Right renal cortex interstitium (tissue), 3 donors: ENCODE data around the gene SETD4. TPM values are rescaled to one million over a fixed set of nuclear protein-coding genes. Genes with fewer than 3 reads are reported as not detected.
"Not testable (repeated sequence)": the region's sequence is repeated elsewhere in the genome, so short reads cannot be mapped to it uniquely, and the experiment has no call there.

ENCODE experiments used
- DNase-seq, 3 donors: peaks; one replicate each; pipeline ENCODE4 v3.0.0-alpha.2; 2013; ENCODE audit warnings: low read depth in 3 of 3, low spot score in 2 of 3
- polyA plus RNA-seq, 3 donors: library from polyadenylated mRNA; unstranded; fragments of 120-200 nt; gene quantifications; one replicate each; pipeline ENCODE4 v1.2.1, GENCODE V29; 2013; ENCODE audit not compliant: insufficient read length in 3 of 3

The SETD4 gene, protein sequence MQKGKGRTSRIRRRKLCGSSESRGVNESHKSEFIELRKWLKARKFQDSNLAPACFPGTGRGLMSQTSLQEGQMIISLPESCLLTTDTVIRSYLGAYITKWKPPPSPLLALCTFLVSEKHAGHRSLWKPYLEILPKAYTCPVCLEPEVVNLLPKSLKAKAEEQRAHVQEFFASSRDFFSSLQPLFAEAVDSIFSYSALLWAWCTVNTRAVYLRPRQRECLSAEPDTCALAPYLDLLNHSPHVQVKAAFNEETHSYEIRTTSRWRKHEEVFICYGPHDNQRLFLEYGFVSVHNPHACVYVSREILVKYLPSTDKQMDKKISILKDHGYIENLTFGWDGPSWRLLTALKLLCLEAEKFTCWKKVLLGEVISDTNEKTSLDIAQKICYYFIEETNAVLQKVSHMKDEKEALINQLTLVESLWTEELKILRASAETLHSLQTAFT
- polyA plus RNA-seq = 10 to 100 TPM; 24.0 to 30.9 (median 27.8) TPM

- DNase-seq = peak; percentile 85 to 90 (median 85)
Observed at GRCh38 chr21:36060159-36060921, at the start of gene SETD4. Gene SETD4, minus strand, starts transcription at chr21:36060526. Its CDS starts 1,638 bp downstream, at chr21:36058888.

GRCh38 chr21:36109868-36110267, 49.5 kb upstream of the SETD4 start:
- no peak for DNase-seq

- no peak for DNase-seq
Observed at GRCh38 chr21:36105327-36105842, 45.1 kb upstream of the SETD4 start.

- DNase-seq = peak; percentile 40 to 74 (median 69)
Observed at GRCh38 chr21:36104317-36105300, 44.3 kb upstream of the SETD4 start.

DNA sequence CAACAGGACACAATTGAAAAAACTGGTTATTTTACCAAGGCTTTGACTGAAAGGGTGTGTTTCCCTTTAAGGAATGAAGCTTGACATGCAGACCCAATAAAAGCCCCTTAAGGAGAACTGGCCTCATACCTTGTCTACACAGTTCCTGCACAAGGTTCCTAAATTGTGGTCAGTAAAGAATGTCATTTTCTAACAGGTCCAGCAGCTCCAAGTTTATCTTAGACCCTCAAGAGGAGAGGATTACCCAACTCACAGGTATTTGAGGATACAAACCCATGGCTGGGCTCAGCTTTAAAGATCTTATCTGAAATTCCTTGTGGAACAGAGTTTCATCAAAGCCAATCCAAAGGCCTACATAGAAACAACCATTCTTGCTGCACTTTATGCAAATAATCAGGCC, 43.1 kb upstream of the SETD4 start:
- DNase-seq = no peak

GRCh38 chr21:36100971-36101641, 40.8 kb upstream of the SETD4 start:
- no peak for DNase-seq

DNA sequence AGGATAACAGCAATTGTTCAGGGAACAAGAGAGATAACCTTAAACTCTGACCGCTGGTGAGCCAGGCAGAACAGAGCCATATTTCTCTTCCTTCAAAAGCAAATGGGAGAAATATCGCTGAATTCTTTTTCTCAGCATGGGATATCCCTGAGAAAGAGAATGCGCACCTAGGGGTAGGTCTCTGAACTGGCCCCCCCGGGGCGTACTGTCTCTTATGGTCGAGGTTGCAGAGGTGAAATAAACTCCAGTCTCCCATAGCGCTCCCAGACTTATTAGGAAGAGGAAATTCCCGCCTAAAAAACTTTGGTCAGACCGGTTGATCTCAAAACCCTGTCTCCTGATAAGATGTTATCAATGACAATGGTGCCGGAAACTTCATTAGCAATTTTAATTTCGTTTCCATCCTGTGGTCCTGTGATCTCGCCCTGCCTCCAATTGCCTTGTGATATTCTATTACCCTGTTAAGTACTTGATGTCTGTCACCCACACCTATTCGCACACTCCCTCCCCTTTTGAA, 39.4 kb upstream of the SETD4 start:
- not testable (repeated sequence) for DNase-seq

- no peak for DNase-seq
Observed at GRCh38 chr21:36099000-36099399, 38.7 kb upstream of the SETD4 start.

GRCh38 chr21:36098182-36098532, 37.8 kb upstream of the SETD4 start:
- DNase-seq = no peak

DNA sequence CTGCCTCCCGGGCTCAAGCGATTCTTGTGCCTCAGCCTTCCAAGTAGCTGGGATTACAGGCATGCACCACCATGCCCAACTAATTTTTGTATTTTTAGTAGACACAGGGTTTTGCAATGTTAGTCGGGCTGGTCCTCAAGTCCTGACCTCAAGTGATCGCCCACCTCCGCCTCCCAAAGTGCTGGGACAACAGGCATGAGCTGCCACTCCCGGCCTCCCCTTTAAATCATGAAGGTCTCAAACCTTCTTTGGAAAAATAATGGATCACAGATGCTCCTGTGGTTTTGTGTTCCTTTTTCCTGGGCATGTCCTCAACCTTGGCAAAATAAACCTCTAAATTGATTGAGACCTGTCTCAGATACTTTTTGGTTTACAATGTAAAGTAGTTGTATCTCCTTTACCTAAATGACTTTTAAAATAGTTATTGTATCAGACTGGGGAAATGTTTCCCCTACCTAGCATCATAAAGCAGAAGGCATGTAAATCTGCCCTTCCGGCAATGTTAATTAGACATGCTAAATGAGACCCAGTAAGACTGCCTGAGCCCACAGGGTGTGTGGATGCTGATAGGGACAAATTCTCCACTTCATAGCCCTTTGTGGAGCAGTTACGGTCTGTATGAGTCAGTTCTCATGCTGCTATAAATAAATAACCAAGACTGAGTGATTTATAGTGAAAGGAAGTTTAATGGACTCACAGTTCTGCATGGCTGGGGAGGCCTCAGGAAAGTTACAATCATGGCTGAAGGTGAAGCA, 37.3 kb upstream of the SETD4 start:
- peak in 1 of 3 donors; percentile 54 for DNase-seq

GRCh38 chr21:36096398-36097290, 36.3 kb upstream of the SETD4 start:
- no peak for DNase-seq

- DNase-seq = no peak
Observed at GRCh38 chr21:36093512-36093911, 33.2 kb upstream of the SETD4 start.

GRCh38 chr21:36092681-36093080, 32.4 kb upstream of the SETD4 start:
- no peak for DNase-seq

DNA sequence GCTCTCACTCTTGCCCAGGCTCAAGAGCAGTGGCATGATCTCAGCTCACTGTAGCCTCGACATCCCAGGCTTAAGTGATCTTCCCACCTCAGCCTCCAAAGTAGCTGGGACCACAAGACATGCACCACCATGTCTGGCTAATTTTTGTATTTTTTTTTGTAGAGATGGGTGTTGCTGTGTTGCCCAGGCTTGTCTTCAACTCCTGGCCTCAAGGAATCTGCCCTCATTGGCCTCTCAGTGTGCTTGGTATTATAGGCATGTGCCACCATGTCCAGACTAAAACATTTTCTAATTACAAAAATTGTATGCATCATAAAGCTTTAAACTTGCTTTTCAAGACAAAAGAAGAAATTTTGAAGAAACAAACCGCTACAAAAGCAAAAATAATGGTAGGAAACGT, 29.6 kb upstream of the SETD4 start:
- no peak for DNase-seq

DNA sequence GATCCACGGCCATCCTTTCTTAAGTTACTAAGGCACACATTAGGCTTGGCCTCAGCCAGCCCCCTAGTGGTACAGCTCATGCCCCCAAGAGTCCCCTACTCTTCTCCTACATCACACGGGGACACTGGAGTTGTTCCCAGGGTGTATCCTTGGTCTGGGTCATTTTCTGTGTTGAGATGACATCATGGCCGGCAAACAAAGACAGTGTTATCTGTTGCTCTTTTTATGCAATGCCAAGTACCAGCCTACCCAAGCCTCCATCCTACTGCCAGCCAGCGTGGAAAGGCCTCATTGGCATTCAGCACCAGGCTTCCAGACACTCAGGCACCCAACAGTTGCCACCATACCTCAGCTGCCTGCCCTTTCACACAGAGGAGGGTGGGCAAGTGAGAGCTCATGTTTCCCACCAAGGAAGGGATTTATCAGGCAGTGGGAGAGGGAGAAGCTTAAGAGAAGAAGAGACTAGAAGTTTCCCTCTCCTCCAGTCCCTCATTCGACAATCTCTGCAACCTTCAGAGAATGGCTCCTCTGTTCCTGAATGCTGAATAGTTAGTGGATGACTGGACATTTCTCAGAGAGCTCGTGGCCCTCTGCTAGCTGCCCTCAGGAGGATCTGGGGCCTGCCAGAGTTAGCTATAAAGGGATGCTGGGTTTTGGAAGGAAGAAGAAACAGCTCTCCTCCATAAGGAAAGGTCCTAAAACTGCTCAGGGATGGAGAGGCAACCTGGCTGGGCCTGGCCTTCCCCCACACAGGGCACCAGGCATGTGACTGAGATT, 27.2 kb upstream of the SETD4 start:
- DNase-seq = no peak

- DNase-seq = no peak
Observed at GRCh38 chr21:36082237-36082664, 21.9 kb upstream of the SETD4 start.

DNA sequence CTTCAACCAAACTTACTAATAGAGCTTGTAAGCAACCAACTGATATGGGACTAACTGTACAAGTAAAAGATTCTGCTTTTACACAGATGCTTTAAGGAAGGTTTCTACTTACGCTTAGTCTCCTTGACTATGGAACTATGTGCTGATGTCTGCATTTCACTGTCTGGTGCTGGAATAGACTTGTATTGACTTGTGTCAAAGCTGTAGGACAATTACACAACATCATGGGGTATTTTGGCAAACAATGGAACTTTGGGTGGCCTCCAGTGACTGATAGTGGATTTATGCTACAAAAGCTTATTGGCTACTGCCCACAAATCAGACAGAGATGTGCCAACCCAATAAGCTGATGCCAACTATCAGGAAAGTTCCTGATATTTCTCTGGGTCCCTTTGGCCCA, 20.1 kb upstream of the SETD4 start:
- DNase-seq = no peak
